ENCODE results near the gene MOB3A.
"Not testable (repeated sequence)": the region's sequence is repeated elsewhere in the genome, so short reads cannot be mapped to it uniquely, and the experiment has no call there.

The MOB3A gene

DNA sequence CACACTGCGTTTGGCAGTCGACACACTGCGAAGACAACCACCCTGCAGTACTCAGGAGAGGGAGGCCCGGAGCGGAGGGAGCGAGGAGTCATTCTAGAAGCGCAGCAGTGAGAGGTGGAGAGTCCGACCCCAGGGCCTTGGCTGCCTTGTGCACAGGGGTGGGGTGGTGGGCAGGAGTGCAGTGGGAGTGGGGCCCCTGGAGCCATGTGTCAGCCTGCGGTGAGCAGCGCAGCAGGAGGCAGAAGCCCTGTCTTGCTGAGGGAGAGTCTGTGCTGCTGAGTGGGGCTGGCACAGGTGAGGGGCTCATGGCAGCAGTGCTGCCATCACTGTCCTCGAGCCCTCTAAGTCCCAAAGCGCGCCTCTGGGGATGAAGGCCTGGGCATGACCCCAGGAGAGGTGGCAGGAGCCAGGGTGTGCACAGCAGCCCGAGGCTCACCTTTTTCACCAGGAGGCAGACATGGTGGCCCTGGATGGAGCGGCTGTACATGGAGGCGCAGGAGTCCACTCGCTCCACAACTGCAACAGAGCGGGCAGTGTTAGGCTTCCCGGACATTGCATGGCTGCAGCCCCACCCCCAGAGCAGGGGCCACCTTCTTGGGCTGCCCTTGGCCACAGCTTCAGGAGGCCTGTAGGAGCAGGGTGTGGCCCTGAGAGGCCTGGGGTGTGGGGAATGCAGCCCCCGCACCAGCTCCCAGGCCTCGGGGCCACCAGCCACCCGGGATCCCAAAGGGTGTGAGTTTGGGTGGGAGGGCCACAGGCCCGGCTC is 12.3 kb upstream of the MOB3A start:
- no peak for DNase-seq (ENCODE audit: low spot score)

DNA sequence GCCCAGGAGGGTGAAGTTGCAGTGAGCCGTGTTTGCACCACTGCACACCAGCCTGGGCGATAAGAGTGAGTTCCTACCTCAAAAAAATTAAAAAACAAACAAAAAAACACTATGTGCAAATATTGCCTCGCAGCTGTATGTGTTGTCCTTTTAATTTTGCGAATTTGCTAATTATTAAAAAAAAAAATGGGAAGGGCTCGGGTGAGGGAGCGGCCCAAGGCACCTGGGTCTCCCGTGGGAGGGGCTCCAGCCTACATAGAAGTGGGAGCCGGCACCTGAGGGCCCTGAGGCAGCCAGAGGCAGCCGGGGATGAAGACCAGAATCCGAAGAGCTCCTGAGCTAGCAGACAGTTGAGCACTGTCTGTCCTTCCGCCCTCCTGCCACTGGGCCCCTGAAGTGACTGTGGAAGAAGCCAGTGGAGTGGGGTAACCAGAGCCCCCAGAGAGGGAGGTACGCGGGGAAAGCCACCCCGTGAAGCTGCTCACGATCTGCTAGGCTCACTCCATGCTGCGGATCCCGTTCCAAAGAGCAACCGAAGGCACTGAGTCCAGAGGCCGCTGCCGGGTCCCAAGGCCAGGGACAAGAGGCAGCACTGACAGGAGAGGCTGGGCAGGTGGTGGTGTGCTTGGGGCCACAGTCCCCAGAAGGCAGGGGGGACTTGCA is 7.0 kb upstream of the MOB3A start:
- no peak for DNase-seq (ENCODE audit: low spot score)

DNA sequence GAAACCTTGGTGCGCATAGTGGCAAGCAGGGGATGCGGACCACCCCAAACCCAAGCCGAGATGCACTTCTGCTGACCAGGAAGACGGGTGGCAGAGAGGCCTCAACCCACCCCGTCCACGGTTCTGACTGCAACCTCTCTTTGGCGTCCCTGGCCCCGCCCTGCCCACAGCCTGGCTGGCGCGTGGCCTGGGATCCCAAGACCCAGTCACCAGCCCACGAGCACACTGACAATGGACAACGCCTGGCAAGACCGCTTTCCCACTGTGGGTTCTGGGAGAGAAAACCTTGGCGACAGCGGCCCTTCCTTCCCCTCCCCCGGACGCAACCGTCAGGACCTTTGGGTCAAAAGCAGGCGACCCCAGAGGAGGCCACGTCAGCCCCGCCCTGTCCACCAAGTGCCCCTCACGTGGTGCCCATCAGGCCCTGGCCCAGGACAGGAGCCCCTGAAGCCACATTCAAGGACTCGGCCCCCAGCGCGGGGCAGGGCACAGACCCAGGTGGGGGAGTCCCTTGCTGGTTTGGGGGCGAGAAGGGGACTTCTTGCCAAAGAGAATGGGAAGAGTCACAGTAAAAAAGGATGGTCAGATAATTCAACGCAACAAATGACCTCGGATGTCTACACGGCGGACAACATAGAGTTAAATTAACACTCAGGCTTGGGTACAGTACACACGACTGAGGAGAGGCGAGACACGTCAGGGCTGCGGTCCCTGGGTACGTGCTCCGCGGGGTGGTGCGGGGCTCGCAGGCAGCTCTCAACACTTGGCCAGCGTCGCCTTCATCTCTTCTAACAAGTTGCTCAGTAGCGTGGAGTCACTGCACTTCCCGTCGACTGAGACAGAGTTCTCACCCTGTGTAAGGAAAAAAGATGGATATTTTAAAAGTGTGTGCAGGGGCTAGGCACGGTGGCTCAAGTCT is 5.5 kb upstream of the MOB3A start:
- no peak for DNase-seq (ENCODE audit: low spot score)

DNA sequence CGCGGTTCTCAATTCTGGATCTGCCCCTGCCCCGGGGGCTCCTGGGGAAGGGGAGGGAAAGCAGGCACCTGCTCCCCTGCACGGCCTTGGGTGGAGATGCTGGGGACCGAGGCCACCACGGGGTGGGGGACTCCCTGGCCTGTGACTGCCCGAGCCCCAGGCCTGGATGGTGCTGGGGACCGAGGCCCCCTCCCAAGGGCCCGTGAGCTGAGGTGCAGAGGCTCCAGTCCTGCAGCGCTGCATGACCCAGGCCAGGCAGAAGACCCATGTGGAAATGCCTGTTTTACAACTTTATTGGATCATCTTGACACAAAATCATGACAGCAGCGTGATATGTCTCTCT is 4.6 kb upstream of the MOB3A start:
- DNase-seq (ENCODE audit: low spot score) = no peak

DNA sequence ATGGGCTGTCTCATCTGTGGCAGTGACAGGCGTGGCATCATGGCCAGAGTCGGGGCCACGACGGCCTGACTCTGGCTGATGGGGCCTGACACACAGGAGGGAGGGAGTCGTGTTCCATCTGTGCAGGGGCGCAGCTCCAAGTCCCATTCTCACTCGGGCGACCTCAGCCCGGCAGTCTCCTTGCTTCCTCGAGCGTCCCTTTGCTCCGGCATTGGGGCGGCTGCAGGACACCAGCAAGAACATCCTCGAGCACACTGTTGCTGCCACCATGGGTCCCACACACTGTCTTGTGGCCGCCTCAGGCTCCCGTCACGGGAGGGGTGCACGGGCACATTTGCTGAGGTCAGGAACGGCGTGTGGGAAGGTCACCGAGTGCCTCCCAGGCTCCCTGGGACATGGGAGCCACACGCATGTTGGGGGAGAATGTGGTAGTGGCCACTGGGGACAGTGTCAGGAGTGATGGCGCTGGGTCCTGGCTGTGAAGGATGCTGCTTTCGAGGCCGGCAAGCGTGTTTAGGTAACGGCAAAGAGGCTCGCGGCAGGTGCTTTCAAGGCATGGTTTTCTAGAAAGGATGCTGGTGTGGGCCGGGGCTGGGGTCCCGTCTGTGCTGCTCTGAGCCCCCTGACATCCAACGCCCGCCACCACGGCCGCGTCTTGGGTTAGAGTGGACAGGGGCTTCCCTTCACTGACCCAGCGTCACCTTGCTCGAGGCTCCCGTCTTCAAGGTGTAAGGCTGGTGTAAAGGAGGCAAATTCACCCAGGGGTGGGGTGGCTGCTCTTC is 4.0 kb upstream of the MOB3A start:
- no peak for DNase-seq (ENCODE audit: low spot score)

DNA sequence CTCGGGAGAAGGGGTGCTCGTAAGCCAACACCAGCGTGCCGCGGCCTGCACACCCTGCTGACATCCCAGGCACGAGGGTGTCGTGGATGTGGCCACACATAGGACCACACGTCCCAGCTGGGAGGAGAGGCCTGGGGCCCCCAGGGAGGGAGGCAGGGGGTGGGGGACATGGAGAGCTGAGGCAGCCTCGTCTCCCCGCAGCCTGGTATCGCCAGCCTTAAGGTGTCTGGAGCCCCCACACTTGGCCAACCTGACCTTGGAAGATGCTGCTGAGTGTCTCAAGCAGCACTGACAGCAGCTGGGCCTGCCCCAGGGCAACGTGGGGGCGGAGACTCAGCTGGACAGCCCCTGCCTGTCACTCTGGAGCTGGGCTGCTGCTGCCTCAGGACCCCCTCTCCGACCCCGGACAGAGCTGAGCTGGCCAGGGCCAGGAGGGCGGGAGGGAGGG is 3.0 kb upstream of the MOB3A start:
- DNase-seq (ENCODE audit: low spot score) = no peak

DNA sequence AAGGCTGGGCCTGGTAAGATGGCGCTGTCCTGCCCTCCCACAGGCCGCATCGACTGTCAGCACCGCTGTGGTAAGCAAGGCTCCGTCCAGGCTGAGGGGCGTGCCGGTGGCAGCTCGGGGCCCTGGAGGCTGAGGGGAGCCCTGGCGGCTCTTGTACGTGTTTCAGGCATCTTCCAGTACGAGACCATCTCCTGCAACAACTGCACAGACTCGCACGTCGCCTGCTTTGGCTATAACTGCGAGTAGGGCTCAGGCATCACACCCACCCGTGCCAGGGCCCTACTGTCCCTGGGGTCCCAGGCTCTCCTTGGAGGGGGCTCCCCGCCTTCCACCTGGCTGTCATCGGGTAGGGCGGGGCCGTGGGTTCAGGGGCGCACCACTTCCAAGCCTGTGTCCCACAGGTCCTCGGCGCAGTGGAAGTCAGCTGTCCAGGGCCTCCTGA is 1.8 kb upstream of the MOB3A start:
- no peak for DNase-seq (ENCODE audit: low spot score)

DNA sequence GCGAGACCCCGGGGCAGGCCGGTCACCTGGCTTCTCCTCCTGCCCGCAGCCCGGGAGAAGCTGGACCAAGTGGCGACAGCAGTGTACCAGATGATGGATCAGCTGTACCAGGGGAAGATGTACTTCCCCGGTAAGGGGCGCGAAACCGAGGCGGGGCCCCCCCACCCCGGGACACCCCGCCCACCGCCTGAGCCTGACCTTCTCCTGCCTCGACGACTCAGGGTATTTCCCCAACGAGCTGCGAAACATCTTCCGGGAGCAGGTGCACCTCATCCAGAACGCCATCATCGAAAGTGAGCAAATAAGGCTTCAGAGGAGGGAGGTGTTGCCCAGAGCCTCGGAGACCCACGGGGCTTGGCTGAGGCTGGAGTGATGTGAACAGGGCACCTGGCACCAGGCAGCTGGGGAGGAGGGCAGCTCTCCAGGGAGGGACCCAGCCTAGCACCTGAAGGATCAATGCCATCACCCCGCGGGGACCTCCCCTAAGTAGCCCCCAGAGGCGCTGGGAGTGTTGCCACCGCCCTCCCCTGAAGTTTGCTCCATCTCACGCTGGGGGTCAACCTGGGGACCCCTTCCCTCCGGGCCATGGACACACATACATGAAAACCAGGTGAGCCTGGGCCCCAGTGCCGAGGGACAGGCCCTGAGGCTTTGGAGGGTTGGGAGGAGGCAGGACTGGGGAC is 1.2 kb upstream of the MOB3A start:
- no peak for DNase-seq (ENCODE audit: low spot score)

DNA sequence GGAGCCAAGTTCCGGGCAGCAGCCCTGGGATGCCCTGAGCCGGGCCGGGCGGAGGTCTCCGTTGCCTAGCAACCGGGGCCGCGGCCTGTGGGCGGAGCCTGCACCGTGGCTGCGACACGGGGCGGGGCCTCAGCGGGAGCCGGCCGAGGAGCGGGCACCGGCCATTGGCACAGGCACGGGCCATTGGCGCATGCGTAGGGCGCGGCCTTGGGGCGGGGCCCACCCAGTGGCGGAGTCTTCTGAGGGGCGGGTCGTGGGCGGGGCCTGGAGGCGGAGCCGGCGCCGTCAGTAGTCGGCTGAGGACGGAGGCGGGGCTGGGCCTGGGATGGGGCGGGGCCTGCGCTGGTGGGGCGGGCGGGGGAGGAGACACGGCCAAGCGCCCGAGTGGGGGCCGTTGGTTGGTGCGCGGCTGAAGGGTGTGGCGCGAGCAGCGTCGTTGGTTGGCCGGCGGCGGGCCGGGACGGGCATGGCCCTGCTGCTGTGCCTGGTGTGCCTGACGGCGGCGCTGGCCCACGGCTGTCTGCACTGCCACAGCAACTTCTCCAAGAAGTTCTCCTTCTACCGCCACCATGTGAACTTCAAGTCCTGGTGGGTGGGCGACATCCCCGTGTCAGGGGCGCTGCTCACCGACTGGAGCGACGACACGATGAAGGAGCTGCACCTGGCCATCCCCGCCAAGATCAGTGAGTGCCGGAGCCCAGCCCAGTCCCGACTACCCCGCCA is 515 bp upstream of the MOB3A start, which contains the start of gene IZUMO4:
TSS of gene IZUMO4 (plus strand) at position 436 of the 723 bp plus-strand sequence. CDS start at position 467, 31 bp downstream.
- peak; percentile 96 for DNase-seq (ENCODE audit: low spot score)

DNA sequence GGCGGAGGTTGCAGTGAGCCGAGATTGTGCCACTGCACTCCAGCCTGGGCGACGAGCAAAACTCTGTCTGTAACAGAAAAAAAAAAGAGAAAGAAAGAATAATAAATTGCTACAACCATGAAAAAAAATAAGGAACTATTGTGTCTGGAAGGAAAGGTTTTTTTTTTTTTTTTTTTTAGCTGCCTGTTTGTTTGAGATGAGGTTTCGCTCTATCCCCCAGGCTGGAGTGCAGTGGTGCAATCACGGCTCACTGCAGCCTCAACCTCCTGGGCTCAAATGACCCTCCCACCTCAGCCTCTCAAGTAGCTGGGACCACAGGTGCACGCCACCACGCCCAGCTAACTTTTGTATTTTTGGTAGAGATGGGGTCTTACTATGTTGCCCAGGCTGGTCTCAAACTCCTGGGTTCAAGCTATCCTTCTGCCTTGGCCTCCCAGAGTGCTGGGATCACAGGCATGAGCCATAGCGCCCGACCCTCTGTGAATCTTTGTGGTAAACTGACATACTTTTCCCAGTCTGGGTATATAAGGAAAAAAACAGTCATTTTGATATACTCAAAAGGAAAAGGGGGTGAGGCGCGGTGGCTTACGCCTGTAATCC is 4.1 kb downstream of the MOB3A start:
- not testable (repeated sequence) for DNase-seq (ENCODE audit: low spot score)

DNA sequence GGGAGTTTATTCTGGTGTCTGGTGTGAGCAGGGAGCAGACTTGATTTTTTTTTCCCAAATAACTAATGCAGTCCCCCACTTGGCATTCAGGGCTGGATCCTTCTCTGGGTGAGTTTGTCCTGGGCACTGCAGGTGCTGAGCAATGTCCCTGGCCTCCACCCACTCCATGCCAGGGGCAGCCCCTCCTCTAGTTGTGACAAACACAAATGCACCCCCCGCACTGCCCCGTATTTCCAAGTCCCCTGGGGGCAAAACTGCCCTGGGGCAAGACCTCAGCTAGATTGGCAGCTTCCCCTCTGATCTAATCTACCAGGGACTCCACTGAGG is 6.4 kb downstream of the MOB3A start:
- DNase-seq (ENCODE audit: low spot score) = no peak

DNA sequence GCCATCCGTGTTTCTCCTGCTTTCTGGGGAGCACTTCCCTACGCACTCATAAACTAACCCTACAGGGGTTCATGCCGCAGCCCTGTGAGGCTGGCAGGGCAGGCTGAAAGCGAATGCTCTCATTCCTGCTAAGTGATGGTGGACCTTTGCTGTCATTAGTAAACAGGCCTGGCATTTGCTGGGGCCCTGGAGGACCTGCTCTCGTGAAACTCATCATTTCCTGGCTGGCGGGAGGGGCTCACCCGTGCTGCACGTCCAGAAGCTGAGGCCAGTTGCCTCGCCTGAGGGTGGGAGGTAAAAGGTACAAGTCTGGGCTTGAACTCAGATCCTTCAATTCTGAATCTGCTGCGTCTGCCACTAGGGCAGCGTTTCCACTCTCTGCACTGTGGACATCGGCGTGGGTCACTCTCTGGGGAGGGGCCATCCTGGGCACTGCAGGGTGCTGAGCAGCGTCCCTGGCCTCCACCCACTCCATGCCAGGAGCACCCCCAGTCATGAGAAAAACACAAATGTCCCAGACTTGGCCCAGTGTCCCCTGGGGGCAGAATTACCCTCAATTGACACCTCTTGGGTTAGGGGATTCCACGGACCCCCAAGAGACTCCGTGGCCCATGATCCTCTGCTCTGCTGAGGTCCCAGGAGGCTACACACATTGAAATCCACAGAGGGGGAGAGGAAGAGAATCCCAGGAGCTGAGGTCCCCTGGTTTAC is 7.0 kb downstream of the MOB3A start:
- no peak for DNase-seq (ENCODE audit: low spot score)

DNA sequence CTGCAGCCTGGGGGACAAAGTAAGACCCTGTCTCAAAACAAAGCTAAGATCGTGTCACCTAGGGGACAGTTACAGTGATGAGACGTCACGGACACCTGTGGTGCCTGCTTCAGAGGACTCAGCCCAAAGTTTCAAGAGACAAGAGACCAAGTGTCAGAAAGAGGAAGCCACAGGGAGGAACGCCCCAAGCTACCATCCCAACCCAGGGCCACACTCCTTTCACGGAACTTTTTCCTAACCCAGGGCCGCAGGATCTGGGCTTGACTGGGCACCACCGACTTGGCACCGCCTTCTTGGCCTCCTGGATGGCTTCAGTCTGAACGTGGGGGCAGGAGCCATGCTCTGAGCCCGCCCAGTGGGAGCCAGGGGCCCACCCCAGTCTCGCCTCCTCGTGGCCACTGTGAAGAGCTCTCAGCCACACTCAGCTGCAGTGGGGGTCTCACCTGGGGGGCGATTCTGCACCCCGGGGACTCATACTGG is 8.5 kb downstream of the MOB3A start:
- DNase-seq (ENCODE audit: low spot score) = no peak

DNA sequence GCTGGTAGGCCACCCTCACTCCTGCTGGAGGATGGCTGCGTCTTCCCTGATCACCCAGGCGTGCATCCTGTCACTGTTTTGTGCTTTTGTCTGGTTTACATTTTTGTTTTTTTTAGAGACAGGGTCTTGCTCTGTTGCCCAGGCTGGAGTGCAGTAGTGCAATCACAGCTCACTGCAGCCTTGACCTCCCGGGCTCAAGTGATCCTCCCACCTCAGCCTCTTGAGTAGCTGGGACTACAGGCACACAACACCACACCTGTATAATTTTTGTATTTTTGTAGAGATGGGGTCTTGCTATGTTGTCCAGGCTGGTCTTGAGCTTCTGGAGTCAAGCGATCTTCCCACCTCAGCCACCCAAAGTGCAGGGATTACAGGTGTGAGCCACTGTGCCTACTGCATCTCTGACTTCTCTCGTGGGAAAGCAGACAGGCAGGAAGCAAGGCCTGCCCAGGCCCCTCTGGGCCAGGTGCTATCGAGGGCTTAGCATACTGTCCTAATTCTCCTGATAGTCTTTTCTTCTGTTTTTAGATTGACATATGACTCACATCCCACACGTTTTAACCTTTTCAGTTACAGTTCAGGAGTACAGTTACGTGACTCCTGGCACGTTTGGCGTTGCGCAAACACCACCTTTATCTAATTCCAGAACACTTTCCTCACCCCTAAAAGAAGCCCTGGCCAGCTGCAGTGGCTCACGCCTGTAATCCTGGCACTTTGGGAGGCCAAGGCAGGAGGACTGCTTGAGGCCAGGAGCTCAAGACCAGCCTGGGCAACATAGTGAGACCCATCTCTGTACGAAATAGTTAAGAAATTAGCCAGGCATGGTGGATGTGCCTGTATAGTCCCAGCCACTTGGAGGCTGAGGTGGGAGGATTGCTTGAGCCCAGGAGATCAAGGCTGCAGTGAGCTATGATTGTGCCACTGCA is 9.2 kb downstream of the MOB3A start:
- not testable (repeated sequence) for DNase-seq (ENCODE audit: low spot score)

DNA sequence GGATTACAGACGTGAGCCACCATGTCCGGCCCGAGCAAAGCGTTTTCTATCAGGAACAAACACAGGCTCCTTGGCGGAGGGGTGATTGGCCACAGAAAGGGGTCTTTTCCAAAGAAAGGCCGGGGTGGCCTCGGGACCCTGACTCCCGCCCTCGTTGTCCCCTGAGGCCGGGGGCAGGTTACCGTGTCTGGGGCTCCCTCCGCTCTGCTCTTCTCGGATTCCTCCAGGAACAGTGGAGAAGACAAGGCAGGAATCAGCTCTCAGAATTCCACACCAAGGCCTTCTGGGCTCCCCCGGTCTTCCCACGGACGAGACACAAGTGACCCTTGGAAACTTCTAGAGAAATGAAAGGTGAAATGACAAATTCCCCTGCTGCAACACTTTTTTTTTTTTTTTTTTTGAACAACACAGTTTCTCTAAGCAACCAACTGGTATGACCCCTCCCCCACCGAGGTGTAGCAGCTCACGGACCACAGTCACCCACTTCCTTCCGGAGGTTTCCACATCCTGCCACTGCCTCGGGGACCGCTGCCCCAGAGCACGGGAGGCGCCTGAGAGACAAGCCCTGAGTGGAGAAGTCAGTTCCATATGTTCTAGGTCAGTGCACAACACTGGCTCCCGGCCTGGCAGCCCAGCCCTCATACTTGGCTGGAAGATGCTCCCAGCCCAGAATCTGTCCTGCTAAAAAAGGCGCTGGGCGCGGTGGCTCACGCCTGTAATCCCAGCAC is 11.0 kb downstream of the MOB3A start:
- DNase-seq (ENCODE audit: low spot score) = peak; percentile 41

DNA sequence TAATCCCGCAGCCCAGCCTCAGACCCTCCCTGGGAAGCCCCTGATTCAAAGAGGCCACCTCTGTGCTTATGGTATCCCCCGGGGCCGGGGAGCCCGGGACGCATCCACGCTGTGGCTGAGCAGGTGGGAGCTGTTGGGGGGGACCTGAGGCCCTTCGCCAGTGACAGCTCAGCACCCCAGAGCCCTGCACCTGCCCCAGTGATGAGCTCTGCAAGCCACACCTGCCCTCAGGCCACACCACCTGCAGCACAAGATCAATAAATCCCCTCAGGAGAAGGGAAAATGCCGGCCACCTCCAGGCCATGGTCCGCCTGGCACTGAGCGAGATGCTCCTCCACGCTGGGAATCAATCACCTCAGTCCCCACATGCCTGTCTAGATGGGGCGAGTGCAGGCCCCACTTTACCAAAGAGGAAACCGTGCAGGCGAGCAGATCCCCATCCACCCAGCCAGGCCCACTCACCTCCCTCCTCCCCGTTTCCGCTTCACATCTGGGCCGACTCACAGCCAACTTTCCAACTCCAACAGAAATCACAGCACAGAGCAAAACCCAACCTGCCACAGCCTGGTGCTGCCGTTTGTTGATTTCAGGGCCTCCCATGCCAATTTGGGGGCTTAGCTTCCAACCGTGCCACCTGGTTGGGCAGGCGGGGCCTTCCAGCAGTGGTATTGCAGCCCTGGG is 12.8 kb downstream of the MOB3A start:
- no peak for DNase-seq (ENCODE audit: low spot score)
